Testis (tissue), 2 donors: ENCODE results near the gene ADGRA1.

ENCODE experiments used
- CTCF ChIP-seq, 3 experiments: fragments of 450-650 bp in 2 of 3; fragments of 200-600 bp in 1 of 3; sonication (generic) in 1 of 3; IDR thresholded peaks; one replicate each; pipeline ENCODE4 v1.5.1; 2016 to 2019; ENCODE audit warnings: antibody characterized with exemption in 3 of 3, mild to moderate bottlenecking in 2 of 3, moderate library complexity in 1 of 3
- POLR2A ChIP-seq: fragments of 450-650 bp; IDR thresholded peaks from one replicate; pipeline ENCODE4 v1.6.1; 2017; ENCODE audit warnings: antibody characterized with exemption, mild to moderate bottlenecking, moderate library complexity

GRCh38 chr10:133052076-133052475 lies 35.6 kb upstream of the ADGRA1 start:
- no peak for TF ChIP-seq CTCF (IDR thresholded peaks at IDR 0.05)
- TF ChIP-seq POLR2A: no peak
